GM13977 (cell line): ENCODE results near the gene OPA1.

Experiments
- DNase-seq: peaks from one replicate; pipeline ENCODE4 v3.0.0; 2012; ENCODE audit warnings: low spot score
- in situ Hi-C: fragments of 300-500 bp; cut with MboI; formaldehyde crosslinking; loops from one replicate; pipeline ENCODE4 v1.12.0; 2022; ENCODE audit warnings: low sequenced_read_pairs, low pct_unique_long_range_greater_than_20kb, mixed read lengths, inconsistent platforms; ENCODE audit not compliant: unreplicated experiment
- TF ChIP-seq, protein P1 (sequence below): IDR thresholded peaks from 2 replicates; pipeline ENCODE4 v1.5.1; 2012; ENCODE audit warnings: mild to moderate bottlenecking, control low read depth; ENCODE audit not compliant: insufficient read depth; ENCODE audit errors: extremely low read depth, missing control alignments

OPA1 gene

DNA sequence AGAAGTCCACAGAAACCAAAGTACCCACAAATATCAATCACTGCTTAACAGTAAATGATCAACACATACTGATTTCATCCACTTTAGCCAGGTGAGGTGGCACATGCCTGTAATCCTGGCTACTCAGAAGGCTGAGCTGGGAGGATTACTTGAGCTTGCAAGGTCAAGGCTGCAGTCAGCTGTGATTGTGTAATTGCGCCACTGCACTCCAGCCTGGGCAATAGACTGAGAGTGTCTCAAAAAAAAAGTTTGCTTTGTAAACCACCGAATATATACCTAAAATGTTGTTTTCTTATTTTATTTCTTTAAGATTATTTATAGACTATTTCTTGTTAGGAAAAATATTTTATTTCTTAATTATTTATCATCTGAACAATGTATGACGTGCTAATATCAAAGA, 29.6 kb upstream of the OPA1 start:
- TF ChIP-seq, protein P1, sequence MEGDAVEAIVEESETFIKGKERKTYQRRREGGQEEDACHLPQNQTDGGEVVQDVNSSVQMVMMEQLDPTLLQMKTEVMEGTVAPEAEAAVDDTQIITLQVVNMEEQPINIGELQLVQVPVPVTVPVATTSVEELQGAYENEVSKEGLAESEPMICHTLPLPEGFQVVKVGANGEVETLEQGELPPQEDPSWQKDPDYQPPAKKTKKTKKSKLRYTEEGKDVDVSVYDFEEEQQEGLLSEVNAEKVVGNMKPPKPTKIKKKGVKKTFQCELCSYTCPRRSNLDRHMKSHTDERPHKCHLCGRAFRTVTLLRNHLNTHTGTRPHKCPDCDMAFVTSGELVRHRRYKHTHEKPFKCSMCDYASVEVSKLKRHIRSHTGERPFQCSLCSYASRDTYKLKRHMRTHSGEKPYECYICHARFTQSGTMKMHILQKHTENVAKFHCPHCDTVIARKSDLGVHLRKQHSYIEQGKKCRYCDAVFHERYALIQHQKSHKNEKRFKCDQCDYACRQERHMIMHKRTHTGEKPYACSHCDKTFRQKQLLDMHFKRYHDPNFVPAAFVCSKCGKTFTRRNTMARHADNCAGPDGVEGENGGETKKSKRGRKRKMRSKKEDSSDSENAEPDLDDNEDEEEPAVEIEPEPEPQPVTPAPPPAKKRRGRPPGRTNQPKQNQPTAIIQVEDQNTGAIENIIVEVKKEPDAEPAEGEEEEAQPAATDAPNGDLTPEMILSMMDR, result no peak
- no peak for DNase-seq

GRCh38 chr3:193564012-193564411, 29.0 kb upstream of the OPA1 start:
- in situ Hi-C loops, result loop anchor here (25.0 kb wide), 4 partner anchors 377 to 1002 kb away; no protein-coding TSS in a partner anchor
- DNase-seq, result no peak
- TF ChIP-seq, protein P1, result no peak

More for the DNA sequence above, 29.6 kb upstream of the OPA1 start:
- in situ Hi-C loops, result loop anchor here (25.0 kb wide), 4 partner anchors 376 to 1001 kb away; no protein-coding TSS in a partner anchor

GRCh38 chr3:193569119-193569518, 23.9 kb upstream of the OPA1 start:
- no peak for DNase-seq
- in situ Hi-C loops, result loop anchor here (25.0 kb wide), 4 partner anchors 382 to 1007 kb away; no protein-coding TSS in a partner anchor
- TF ChIP-seq, protein P1, result no peak

GRCh38 chr3:193572426-193572908, 20.5 kb upstream of the OPA1 start:
- in situ Hi-C loops, result loop anchor here (10.0 to 25.0 kb wide), 5 partner anchors 108 to 1010 kb away; no protein-coding TSS in a partner anchor
- TF ChIP-seq, protein P1, result peak; percentile 82
- DNase-seq, result peak; percentile 64

- no peak for DNase-seq
- in situ Hi-C loops, result loop anchor here (10.0 to 25.0 kb wide), 5 partner anchors 109 to 1011 kb away; no protein-coding TSS in a partner anchor
- TF ChIP-seq, protein P1, result no peak
Measured at GRCh38 chr3:193573403-193574191, 19.4 kb upstream of the OPA1 start.

- DNase-seq, result no peak
- in situ Hi-C loops, result loop anchor here (10.0 to 25.0 kb wide), 5 partner anchors 110 to 1012 kb away; no protein-coding TSS in a partner anchor
- TF ChIP-seq, protein P1, result no peak
Measured at GRCh38 chr3:193574488-193575070, 18.4 kb upstream of the OPA1 start.
